RWPE1 (cell line): ENCODE data around the gene FANCE.

Source experiments
- CTCF ChIA-PET: fragments of 350-600 bp; sonication (Branson Sonifier 250); formaldehyde crosslinking; extraction: SDS; loops from one replicate; lab custom pipeline; 2021; lab: Yijun Ruan, JAX
- POLR2A ChIA-PET: fragments of 400-600 bp; formaldehyde crosslinking; extraction: SDS; loops from one replicate; lab custom pipeline; 2020; ENCODE audit warnings: antibody characterized with exemption; ENCODE audit not compliant: low non-redundant PET; lab: Yijun Ruan, JAX
- DNase-seq: peaks from one replicate; pipeline ENCODE4 v3.0.0; 2012; ENCODE audit warnings: low spot score
- H3K27ac ChIP-seq: fragments of 450-650 bp; 2 replicates; pipeline ENCODE4 v1.5.1; 2017
- CTCF ChIP-seq: fragments of 450-650 bp; conservative IDR thresholded peaks from 2 replicates; pipeline ENCODE4 v1.5.1; 2017; ENCODE audit warnings: low read depth, mild to moderate bottlenecking

Gene FANCE

GRCh38 chr6:35439308-35439707 lies 12.8 kb upstream of the FANCE start:
- no peak for TF ChIP-seq CTCF
- ChIA-PET CTCF (no interaction called here), POLR2A (no interaction called here)
- H3K27ac ChIP-seq: no peak overlapping the region
- no peak for DNase-seq

DNA sequence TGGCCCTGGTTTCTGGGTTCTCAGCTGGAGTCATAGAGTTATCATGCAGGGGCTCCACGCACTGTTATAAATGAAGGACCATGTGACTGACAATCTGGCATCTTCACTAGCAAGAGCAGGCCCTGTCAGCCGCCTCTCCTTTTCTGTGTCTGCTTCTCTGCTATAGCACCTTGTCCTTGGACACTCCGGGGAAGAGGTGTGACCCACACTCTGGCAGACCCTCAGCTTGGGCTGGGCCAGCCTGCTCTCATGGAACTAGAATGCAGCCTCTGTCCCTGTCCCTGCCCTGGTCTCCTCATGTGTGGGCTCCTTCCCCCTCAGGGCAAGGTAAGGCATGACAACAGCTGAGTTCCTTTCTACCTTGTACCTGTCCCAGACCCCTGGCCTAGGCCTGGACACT lies 10.9 kb upstream of the FANCE start:
- DNase-seq: no peak
- POLR2A ChIA-PET: no interaction called here
- no peak overlapping the region for H3K27ac ChIP-seq
- no peak for TF ChIP-seq CTCF
- CTCF ChIA-PET: interaction anchor here (0.8 kb wide), 1 partner anchor 100 kb away, joined by 3 read pairs; no protein-coding TSS in a partner anchor

DNA sequence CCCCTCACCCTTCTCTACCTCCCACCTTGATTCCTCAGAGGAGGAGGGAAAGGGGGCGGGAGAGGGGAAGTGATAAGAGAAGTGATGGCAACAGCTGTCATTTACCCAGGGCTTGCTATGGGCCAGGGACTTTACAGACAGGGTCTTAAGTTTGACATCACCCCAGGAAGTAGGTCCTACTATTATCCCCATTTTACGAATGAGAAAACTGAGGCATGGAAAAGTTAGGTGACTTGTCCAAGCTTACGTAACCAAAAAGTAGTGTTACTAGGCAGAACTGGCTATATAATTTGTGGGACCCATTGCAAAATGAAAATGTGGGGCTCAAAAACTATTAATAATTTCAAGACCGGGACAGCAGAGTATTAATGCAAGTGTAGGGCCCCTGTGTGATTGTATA lies 10.5 kb upstream of the FANCE start:
- no peak for DNase-seq
- ChIA-PET CTCF (interaction anchor here (0.8 kb wide), 1 partner anchor 100 kb away, joined by 3 read pairs; no protein-coding TSS in a partner anchor), POLR2A (no interaction called here)
- TF ChIP-seq CTCF: no peak
- no peak overlapping the region for H3K27ac ChIP-seq

DNA sequence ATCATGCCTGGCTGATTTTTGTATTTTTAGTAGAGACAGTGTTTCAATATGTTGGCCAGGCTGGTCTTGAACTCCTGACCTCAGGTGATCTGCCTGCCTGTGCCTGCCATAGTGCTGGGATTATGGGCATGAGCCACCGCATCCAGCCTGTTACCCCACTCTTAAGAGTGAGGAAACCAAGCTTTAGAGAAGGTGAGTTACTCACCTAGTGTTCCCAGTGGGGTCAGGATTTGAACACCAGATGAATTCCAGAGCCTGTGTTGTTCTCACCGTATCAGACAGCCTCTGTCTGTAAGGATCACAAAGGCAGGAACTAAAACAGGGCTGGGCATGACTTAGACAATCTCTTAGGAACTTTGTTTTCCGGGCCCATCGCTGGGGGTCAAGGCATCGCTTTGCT lies 9.4 kb upstream of the FANCE start:
- ChIA-PET POLR2A (interaction anchor here (0.5 kb wide), 1 partner anchor 101 kb away, joined by 9 read pairs; no protein-coding TSS in a partner anchor), CTCF (no interaction called here)
- TF ChIP-seq CTCF: no peak
- DNase-seq: no peak
- H3K27ac ChIP-seq: peak overlapping the region; percentile 11

DNA sequence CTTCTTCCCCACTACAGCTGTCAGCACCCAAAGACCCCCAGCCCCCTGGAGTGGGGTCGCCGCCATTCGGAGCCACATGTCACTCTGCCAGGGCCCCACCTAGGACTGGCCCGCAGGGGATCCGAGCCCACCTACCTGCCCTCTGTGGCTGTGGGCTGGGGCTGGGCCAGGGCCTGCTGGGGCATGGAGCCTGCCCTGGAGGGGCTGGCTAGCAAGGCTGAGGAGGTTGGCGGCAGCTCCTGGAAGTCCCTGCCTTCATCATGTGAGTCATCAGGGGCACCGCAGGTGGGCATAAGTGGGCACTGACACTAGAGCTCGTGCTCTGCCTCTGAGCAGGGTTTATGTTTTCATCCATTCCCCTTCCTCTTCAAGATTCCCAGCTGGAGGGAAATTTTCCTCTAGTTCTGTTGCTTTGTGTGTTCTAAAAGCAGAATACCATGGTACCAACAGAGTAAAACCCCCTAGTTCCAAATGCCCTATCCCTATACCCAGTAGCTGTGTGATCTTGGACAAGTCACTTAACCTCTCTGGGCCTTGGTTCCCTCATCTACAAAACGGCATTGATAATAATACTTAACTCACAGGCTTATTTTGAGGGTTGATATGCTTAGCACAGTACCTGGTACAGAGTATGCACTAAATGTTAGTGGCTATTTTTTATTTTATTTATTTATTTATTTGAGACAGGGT lies 8.7 kb upstream of the FANCE start:
- ChIA-PET CTCF (interaction anchor here (1.0 to 1.5 kb wide), 2 partner anchors 102 to 146 kb away, joined by 3 to 4 read pairs; partner anchors contain the start of gene DEF6), POLR2A (interaction anchor here (0.5 kb wide), 1 partner anchor 102 kb away, joined by 9 read pairs; no protein-coding TSS in a partner anchor)
- H3K27ac ChIP-seq: peak overlapping the region; percentile 11
- TF ChIP-seq CTCF: no peak
- DNase-seq: no peak

DNA sequence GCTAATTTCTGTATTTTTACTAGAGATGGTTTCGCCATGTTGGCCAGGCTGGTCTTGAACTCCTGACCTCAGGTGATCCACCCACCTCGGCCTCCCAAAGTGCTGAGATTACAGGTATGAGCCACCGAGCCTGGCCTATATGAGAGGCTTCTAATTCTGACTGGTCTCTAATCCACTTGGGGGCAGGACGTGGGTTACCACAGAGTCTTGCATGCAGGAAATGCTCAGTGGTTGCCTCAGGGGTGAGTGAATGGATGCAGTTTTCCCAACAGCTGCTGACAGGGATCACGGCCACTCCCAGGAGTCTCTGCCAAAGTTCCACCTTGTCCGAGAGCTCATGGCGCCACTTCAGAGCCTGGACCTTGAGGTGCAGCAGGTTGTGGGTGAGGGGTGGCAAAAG lies 6.4 kb upstream of the FANCE start:
- no peak for TF ChIP-seq CTCF
- CTCF ChIA-PET: no interaction called here
- H3K27ac ChIP-seq: no peak overlapping the region
- POLR2A ChIA-PET: no interaction called here
- no peak for DNase-seq
